AG04449 (cell line): ENCODE measurements around the gene PRRC2B.

Experiments used
- CTCF ChIA-PET: fragments of 350-600 bp; formaldehyde crosslinking; extraction: SDS; loops from one replicate; lab custom pipeline; 2021; ENCODE audit warnings: antibody characterized with exemption; lab: Yijun Ruan, JAX
- POLR2A ChIA-PET: fragments of 400-600, 350-600 bp; formaldehyde crosslinking; extraction: SDS; loops from one replicate; lab custom pipeline; 2020; ENCODE audit warnings: antibody characterized with exemption, inconsistent platforms; lab: Yijun Ruan, JAX
- DNase-seq: peaks from one replicate; pipeline ENCODE4 v3.0.0-alpha.2; 2010; ENCODE audit warnings: low read depth, low spot score
- H3K4me3 ChIP-seq: 2 replicates; pipeline ENCODE4 v1.5.1; 2011; ENCODE audit warnings: low read depth, mild to moderate bottlenecking, control low read depth, low read length
- CTCF ChIP-seq: IDR thresholded peaks from one replicate; pipeline ENCODE4 v1.5.1; 2011; ENCODE audit warnings: mild to moderate bottlenecking, moderate library complexity, low read length, control low read depth, inconsistent platforms; ENCODE audit not compliant: insufficient read depth; ENCODE audit errors: missing control alignments

The PRRC2B gene

DNA sequence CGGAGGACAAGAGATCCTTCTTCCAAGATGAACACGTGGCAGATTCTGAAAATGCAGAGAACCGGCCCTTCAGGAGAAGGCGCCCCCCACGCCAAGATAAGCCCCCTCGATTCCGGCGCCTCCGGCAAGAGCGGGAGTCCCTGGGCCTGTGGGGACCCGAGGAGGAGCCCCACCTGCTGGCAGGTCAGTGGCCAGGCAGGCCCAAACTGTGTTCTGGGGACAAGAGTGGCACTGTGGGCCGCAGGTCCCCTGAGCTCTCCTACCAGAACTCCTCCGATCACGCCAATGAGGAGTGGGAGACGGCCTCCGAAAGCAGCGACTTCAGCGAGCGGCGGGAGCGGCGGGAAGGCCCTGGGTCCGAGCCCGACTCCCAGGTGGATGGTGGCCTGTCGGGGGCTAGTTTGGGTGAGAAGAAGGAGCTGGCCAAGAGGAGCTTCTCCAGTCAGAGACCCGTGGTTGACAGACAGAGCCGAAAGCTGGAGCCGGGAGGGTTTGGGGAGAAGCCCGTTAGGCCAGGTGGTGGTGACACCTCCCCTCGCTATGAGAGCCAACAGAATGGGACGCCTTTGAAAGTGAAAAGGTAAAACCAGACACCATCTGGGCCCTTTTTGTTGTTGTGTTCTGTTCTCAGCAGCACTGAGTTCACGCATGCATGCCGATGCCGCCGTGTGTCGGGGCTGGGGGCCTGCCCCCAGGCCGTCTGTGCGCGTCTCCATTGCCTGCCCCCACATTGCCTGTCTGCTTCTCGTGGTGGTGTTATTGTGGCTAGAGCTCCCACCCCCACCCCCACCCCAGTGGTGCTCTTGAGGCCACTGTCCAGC lies 82.3 kb downstream of the PRRC2B start:
- TF ChIP-seq CTCF = peak; percentile 45
- ChIA-PET CTCF (interaction anchor here (0.6 to 12.9 kb wide), 8 partner anchors 11 to 127 kb away, joined by 3 to 119 read pairs (median 3); no protein-coding TSS in a partner anchor), POLR2A (no interaction called here)
- H3K4me3 ChIP-seq = no peak overlapping the region
- DNase-seq = no peak

DNA sequence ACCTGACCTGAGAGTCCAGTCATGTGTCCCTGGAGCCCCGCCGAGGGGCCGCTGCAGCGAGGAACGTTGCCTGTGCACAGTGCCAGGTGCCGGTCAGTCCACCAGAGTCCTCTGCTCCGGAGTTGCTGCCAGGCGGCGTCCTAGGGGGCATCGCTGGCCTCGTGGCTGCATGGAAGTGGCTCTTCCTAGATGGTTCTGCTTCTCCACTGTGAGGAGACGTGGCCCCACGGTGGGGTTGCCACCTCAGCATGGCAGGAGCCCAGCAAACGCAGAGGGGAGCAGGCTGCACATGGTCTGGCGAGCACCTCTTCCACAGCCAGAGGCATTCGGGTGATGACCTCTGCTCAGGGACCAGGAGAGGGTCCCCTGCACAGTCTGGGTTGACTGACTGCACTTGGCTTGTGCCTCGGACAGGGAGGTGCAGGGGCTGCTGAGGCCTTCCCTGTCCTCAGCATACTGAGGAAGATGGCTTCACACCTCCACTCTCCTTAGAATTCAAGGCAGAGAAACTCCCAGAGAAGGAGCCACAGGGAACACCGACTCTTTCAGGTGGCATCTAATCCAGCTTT lies 83.0 kb downstream of the PRRC2B start:
- TF ChIP-seq CTCF = no peak
- CTCF ChIA-PET = interaction anchor here (0.6 to 12.9 kb wide), 10 partner anchors 8 to 127 kb away, joined by 3 to 119 read pairs (median 3); no protein-coding TSS in a partner anchor
- POLR2A ChIA-PET = no interaction called here

DNA sequence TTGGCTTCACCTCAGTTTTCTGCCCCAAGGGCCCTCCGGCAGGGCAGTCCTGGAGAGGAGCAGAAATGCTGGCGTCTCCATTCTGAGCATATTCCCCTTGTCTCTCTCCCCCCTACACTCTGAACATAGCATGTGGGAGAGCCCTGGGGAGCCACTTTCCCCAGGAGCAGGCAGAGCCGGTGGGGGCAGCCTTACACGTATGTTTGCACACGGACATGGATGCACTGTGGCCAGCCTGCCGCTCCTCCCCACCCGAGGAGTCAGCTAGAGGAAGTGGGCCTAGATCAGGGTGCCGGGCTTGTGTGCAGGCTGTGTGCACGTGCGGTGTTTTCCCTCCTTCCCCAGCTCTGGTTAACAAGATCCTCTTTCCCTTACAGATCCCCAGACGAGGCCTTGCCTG lies 83.5 kb downstream of the PRRC2B start:
- H3K4me3 ChIP-seq = no peak overlapping the region
- POLR2A ChIA-PET = no interaction called here
- DNase-seq = no peak
- CTCF ChIA-PET = interaction anchor here (0.7 to 12.9 kb wide), 15 partner anchors 8 to 128 kb away, joined by 3 to 119 read pairs (median 5); no protein-coding TSS in a partner anchor
- no peak for TF ChIP-seq CTCF

More for the DNA sequence above, 83.0 kb downstream of the PRRC2B start:
- no peak overlapping the region for H3K4me3 ChIP-seq
- no peak for DNase-seq

DNA sequence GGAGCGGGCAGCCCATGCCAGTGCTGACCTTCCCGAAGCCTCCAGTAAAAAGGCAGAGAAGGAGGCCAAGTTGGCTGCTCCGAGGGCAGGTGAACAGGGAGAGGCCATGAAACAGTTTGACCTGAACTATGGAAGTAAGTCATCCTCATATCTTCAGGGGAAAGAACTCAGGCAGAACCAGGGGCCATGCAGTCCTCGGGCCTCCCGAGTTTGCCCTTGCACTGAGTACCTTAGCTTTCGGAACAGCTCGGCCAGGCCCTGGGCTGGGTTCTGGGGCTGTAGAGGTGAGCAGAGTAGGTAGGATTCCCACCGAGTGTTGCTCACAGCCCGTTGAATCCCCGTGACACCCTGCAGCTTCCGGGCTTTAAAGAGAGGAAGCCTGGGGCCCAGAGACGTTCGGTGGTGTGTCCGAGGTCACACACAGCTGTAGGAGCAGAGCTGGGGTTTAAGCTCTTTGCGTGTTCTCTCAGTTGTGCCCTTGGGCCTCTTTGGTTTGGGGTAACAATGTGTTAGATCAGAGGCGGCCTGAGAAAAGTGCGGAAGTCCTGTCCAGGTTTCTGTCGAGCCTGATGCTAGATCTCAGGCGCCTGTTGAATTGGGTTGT lies 84.0 kb downstream of the PRRC2B start:
- ChIA-PET POLR2A (no interaction called here), CTCF (interaction anchor here (0.6 to 12.9 kb wide), 18 partner anchors 9 to 128 kb away, joined by 3 to 119 read pairs (median 4); no protein-coding TSS in a partner anchor)
- no peak overlapping the region for H3K4me3 ChIP-seq
- TF ChIP-seq CTCF = no peak
- DNase-seq = no peak

DNA sequence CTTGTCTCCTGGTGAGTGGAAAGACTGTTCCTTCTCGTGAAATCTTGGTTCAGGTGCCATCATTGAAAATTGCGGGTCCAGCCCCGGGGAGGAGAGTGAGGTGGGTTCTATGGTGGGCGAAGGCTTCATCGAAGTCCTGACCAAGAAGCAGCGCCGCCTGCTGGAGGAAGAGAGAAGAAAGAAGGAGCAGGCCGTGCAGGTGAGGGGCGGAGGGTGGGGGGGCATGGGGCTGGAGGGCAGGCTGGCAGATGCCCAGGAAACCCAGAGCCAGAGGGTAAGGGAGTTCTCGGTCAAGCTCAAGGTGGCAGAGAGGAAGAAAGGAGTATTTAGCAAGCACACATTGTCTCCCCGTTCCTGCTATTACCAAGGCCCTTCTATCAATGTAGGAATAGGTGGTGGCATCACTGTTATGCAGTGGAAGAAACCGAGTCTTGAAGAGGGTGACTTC lies 84.6 kb downstream of the PRRC2B start:
- POLR2A ChIA-PET = no interaction called here
- DNase-seq = no peak
- H3K4me3 ChIP-seq = no peak overlapping the region
- peak; percentile 57 for TF ChIP-seq CTCF
- CTCF ChIA-PET = interaction anchor here (0.6 to 12.9 kb wide), 19 partner anchors 8 to 129 kb away, joined by 3 to 119 read pairs (median 5); no protein-coding TSS in a partner anchor
